Loucy (cell line): Measurements from ENCODE around the gene MAPRE3.

Source experiments
- EZH2phosphoT487 ChIP-seq: fragments of 200-600 bp; IDR thresholded peaks from 2 replicates; pipeline ENCODE4 v1.6.1; 2018; ENCODE audit warnings: antibody characterized with exemption, mild to moderate bottlenecking, moderate library complexity, borderline replicate concordance
- TF ChIP-seq, protein P1 (sequence below): fragments of 200-600 bp; sonication (generic); conservative IDR thresholded peaks from 2 replicates; pipeline ENCODE4 v1.5.1; 2014; ENCODE audit warnings: mild to moderate bottlenecking, antibody characterized with exemption, low read length

DNA sequence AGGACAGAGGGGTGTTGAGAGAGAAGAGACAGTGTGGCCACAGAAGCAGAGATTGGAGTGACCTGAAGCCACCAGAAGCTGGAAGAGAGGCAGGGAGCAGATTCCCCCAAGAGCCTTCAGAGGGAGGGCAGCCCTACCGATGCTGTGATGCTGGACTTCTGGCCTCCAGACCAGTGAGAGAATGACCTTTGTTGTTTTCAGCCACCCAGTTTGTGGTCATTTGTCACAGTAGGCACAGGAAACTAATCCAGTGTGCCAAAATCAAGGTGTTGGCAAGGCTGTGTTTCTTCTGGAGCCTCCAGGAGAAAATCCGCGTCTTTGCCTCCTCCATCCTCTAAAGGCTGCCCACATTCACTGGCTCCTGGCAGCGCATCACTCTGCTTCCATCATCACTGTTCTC lies 15.4 kb downstream of the MAPRE3 start:
- TF ChIP-seq EZH2phosphoT487 = no peak
- TF ChIP-seq, protein P1, sequence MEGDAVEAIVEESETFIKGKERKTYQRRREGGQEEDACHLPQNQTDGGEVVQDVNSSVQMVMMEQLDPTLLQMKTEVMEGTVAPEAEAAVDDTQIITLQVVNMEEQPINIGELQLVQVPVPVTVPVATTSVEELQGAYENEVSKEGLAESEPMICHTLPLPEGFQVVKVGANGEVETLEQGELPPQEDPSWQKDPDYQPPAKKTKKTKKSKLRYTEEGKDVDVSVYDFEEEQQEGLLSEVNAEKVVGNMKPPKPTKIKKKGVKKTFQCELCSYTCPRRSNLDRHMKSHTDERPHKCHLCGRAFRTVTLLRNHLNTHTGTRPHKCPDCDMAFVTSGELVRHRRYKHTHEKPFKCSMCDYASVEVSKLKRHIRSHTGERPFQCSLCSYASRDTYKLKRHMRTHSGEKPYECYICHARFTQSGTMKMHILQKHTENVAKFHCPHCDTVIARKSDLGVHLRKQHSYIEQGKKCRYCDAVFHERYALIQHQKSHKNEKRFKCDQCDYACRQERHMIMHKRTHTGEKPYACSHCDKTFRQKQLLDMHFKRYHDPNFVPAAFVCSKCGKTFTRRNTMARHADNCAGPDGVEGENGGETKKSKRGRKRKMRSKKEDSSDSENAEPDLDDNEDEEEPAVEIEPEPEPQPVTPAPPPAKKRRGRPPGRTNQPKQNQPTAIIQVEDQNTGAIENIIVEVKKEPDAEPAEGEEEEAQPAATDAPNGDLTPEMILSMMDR = no peak
